Measurements from ENCODE around the gene SRRD. TPM values are rescaled to one million over a fixed set of nuclear protein-coding genes. Genes with fewer than 3 reads are reported as not detected.
"Not testable (repeated sequence)": the region's sequence is repeated elsewhere in the genome, so short reads cannot be mapped to it uniquely, and the experiment has no call there.

The SRRD gene
- total and polyA plus RNA-seq, 10 donors: 9.9 to 21.1 (median 17.9) TPM

DNA sequence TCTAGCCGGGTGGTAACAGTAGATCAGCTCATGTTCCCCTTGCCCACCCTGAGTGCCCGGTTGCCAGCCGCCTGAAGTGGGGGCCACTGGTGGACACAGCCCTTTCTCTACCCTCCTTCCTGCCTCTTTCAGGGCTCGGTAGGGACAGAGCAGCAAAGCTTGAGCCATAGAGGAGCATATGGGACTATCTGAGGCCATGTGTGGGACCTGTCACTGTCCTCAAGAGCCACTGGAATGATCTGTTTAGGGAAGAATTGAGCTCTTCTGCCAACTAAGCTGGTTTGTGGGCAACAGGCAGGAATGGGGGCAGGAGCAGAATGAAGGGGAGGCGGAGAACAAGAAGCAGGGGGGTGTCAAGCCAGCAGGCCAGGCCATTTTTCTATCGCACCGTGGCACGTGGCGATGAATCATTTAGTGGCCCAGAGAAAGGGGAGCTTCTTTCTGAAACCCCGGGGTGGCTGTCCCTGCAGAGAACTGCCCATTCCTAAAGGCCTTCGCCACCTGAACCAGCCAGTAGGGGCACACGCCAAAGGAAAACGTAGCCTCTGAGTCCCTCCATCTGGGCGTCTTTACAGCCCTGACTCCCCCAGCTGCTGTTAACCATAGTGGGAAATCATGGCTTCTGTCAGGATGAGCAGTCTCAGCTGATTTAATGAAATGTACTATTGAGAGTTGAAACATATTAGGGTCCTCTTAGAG, 45.8 kb upstream of the SRRD start:
- TF ChIP-seq POLR2A (IDR thresholded peaks at IDR 0.05) (no peak), POLR2AphosphoS5 (IDR thresholded peaks at IDR 0.05) (no peak)
- TF ChIP-seq, protein P1, sequence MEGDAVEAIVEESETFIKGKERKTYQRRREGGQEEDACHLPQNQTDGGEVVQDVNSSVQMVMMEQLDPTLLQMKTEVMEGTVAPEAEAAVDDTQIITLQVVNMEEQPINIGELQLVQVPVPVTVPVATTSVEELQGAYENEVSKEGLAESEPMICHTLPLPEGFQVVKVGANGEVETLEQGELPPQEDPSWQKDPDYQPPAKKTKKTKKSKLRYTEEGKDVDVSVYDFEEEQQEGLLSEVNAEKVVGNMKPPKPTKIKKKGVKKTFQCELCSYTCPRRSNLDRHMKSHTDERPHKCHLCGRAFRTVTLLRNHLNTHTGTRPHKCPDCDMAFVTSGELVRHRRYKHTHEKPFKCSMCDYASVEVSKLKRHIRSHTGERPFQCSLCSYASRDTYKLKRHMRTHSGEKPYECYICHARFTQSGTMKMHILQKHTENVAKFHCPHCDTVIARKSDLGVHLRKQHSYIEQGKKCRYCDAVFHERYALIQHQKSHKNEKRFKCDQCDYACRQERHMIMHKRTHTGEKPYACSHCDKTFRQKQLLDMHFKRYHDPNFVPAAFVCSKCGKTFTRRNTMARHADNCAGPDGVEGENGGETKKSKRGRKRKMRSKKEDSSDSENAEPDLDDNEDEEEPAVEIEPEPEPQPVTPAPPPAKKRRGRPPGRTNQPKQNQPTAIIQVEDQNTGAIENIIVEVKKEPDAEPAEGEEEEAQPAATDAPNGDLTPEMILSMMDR (IDR thresholded peaks at IDR 0.05 in 8 of 11, conservative IDR thresholded peaks at IDR 0.05 in 3 of 11): no peak
- peaks cover 0 to 51% (median 7%) of the 10 kb centered on the region in 6 donors for H3K36me3 ChIP-seq
- intact Hi-C loops (cut with DNase I; ENCODE audit: low total_unique reads): no loop called here
- WGBS, 5 donors: 87 to 94% (median 91%) methylated on average over 14 of the region's 14 CpGs
- no peak overlapping the region for H3K27ac ChIP-seq
- no peaks in the 10 kb centered on the region for H3K9me3 ChIP-seq
- H3K4me3 ChIP-seq: no peak overlapping the region
- H3K4me1 ChIP-seq: peaks cover 0 to 41% (median 10%) of the 10 kb centered on the region in 6 donors
- H3K27me3 ChIP-seq (replicated peaks in 1 of 7): no peaks in the 10 kb centered on the region
- no peak for DNase-seq

DNA sequence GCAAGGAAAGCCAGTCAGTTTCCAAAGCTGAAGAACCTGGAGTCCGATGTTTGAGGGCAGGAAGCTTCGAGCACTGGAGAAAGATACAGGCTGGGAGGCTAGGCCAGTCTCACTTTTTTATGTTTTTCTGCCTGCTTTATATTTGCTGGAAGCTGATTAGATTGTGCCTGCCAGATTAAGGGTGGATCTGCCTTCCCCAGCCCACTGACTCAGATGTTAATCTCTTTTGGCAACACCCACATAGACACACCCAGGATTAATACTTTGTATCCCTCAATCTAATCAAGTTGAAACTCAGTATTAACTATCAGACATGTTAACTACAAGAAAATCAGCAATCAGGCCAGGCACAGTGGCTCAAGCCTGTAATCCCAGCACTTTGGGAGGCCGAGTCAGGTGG, 44.9 kb upstream of the SRRD start:
- H3K27ac ChIP-seq; DNase-seq; H3K9me3 ChIP-seq; intact Hi-C loops (cut with DNase I; ENCODE audit: low total_unique reads); H3K27me3 ChIP-seq (replicated peaks in 1 of 7); H3K4me3 ChIP-seq: not testable (repeated sequence)
- WGBS, 5 donors: 90 to 98% (median 95%) methylated on average over 3 of the region's 3 CpGs
- H3K36me3 ChIP-seq: peaks cover 0 to 55% (median 5%) of the 10 kb centered on the region in 6 donors
- H3K4me1 ChIP-seq: peaks cover 0 to 32% (median 7%) of the 10 kb centered on the region in 6 donors

DNA sequence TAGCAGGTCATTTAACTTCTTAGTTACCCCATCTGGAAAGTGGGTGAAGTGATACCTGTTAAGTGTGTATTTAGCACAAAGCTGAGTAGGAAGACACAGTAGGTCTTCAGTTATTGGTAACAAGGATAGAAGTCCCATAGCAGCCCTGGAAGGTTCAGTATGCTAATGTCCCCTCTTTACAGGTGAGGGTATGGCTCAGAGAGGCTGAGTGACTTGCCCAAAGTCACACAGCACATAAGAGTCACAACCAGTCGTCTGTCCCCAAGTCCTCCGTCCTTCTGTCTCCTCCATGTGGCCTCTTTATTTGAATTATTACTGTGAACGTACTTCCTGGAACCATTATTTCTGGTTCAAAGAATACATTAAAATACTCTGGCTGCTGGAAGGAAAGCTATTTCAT, 44.1 kb upstream of the SRRD start:
- intact Hi-C loops (cut with DNase I; ENCODE audit: low total_unique reads): no loop called here
- TF ChIP-seq POLR2AphosphoS5 (IDR thresholded peaks at IDR 0.05) (no peak), POLR2A (IDR thresholded peaks at IDR 0.05) (no peak)
- TF ChIP-seq, protein P1 (IDR thresholded peaks at IDR 0.05 in 8 of 11, conservative IDR thresholded peaks at IDR 0.05 in 3 of 11): no peak
- H3K27ac ChIP-seq: no peak overlapping the region

DNA sequence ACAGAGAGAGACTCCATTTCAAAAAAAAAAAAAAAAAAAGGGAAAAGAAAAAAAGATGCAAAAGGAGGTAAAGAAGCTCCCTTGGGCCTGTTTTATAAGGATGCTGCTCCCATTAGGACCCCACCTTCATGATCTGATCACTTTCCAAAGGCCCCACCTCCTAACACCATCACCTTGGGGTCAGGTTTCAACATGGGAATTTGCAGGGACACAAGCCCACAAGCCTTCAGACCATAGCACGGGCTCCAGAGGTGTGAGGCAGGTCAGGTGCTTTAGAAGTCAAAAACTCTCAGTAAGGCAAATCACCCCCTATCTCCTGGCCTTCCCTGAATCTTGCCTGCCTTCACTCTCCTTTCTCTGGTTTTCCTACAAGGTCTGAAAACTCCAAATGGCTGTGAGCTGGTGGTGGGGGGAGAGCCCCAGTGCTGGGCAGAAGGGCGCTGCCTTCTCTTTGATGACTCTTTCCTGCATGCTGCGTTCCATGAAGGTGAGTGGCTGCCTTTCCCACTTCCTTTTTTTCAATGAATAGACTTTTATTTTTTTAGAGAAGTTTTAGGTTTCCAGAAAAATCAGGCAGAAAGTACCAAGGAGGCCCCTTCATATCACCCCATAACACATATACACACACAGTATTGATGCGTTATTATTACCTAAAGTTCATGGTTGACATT, 41.5 kb upstream of the SRRD start:
- H3K9me3 ChIP-seq: no peaks in the 10 kb centered on the region
- H3K27ac ChIP-seq: no peak overlapping the region
- intact Hi-C loops (cut with DNase I; ENCODE audit: low total_unique reads): no loop called here
- no peak overlapping the region for H3K4me3 ChIP-seq
- H3K4me1 ChIP-seq: peaks cover 0 to 4% (median 0%) of the 10 kb centered on the region in 6 donors
- no peaks in the 10 kb centered on the region for H3K27me3 ChIP-seq (replicated peaks in 1 of 7)
- WGBS, 5 donors: 69 to 73% (median 70%) methylated on average over 4 of the region's 4 CpGs
- TF ChIP-seq POLR2A (IDR thresholded peaks at IDR 0.05) (no peak), POLR2AphosphoS5 (IDR thresholded peaks at IDR 0.05) (no peak)
- TF ChIP-seq, protein P1 (IDR thresholded peaks at IDR 0.05 in 8 of 11, conservative IDR thresholded peaks at IDR 0.05 in 3 of 11): no peak
- DNase-seq: no peak
- peaks cover 0 to 51% (median 2%) of the 10 kb centered on the region in 6 donors for H3K36me3 ChIP-seq

More for the DNA sequence above, 44.1 kb upstream of the SRRD start:
- Histone ChIP-seq H3K4me1 (peaks cover 0 to 27% (median 7%) of the 10 kb centered on the region in 6 donors), H3K4me3 (no peak overlapping the region), H3K36me3 (peaks cover 0 to 55% (median 2%) of the 10 kb centered on the region in 6 donors), H3K9me3 (no peaks in the 10 kb centered on the region), H3K27me3 (replicated peaks in 1 of 7) (no peaks in the 10 kb centered on the region)
- no peak for DNase-seq
- 66 to 88% (median 78%) methylated on average over 3 of the region's 3 CpGs for WGBS, 5 donors

Measured in spleen (tissue), 11 donors.